ENCODE measurements around the gene PTGES2. TPM values are rescaled to one million over a fixed set of nuclear protein-coding genes. Genes with fewer than 3 reads are reported as not detected.
A peak's percentile ranks its signal among the peaks of the same experiment; 100 is the strongest.

The PTGES2 gene
- total and polyA plus RNA-seq, 2 of the 13 experiments (the other 11 are each of a cell fraction or from before 2014, with no cell fraction given) = 63.7 to 79.8 TPM

DNA sequence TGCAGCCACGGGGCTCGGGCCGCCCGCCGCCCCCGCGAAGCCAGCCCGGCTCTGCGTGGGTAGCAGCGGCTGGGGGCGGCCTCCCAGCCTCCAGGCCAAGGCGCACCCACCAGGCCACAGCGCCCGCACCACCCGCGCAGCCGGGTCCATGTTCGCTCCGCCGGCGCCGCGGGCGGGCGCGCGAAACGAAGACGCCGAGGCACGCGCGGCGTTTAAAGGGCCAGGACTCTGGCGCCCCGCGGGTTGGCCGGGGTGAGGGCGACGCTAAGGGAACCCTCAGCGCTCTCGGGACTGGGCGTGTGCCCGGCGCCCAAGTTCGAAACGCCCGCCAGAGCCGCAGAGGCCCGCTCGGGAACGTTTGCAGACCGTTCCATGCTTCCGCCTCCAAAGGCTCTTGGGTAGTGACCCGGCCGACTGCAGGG, at the start of gene PTGES2 (continued):
- TF ChIP-seq, protein P1, sequence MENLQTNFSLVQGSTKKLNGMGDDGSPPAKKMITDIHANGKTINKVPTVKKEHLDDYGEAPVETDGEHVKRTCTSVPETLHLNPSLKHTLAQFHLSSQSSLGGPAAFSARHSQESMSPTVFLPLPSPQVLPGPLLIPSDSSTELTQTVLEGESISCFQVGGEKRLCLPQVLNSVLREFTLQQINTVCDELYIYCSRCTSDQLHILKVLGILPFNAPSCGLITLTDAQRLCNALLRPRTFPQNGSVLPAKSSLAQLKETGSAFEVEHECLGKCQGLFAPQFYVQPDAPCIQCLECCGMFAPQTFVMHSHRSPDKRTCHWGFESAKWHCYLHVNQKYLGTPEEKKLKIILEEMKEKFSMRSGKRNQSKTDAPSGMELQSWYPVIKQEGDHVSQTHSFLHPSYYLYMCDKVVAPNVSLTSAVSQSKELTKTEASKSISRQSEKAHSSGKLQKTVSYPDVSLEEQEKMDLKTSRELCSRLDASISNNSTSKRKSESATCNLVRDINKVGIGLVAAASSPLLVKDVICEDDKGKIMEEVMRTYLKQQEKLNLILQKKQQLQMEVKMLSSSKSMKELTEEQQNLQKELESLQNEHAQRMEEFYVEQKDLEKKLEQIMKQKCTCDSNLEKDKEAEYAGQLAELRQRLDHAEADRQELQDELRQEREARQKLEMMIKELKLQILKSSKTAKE (CRISPR knock-in tag; IDR thresholded peaks at IDR 0.05; ENCODE audit: borderline replicate concordance) = no peak
- TF ChIP-seq ZNF546 (CRISPR knock-in tag; conservative IDR thresholded peaks at IDR 0.05) (peak; percentile 71; the same call in 1 of the 2 replicates), EHMT2 (IDR thresholded peaks at IDR 0.05; ENCODE audit: borderline replicate concordance, low read depth, low read length) (no peak), ZNF234 (CRISPR knock-in tag; conservative IDR thresholded peaks at IDR 0.05) (no peak), FOXJ3 (CRISPR knock-in tag; IDR thresholded peaks at IDR 0.05; ENCODE audit: borderline replicate concordance) (no peak), ZNF143 (CRISPR knock-in tag; IDR thresholded peaks at IDR 0.05) (no peak), KLF6 (CRISPR knock-in tag; IDR thresholded peaks at IDR 0.05) (no peak), ZNF501 (CRISPR knock-in tag; IDR thresholded peaks at IDR 0.05) (no peak), SRSF1 (optimal IDR thresholded peaks at IDR 0.05; ENCODE audit: low read depth, low read length) (peak; percentile 62), ARNT (IDR thresholded peaks at IDR 0.05) (no peak), ZNF709 (CRISPR knock-in tag; IDR thresholded peaks at IDR 0.05) (0 out of 2 replicates have a peak, but pooled peaks have one; percentile 54), MATR3 (CRISPR knock-in tag; IDR thresholded peaks at IDR 0.05) (no peak), ZNF747 (CRISPR knock-in tag; IDR thresholded peaks at IDR 0.05; ENCODE audit: borderline replicate concordance) (peak; percentile 86; the same call in 1 of the 2 replicates), ZMYM2 (CRISPR knock-in tag; IDR thresholded peaks at IDR 0.05) (no peak)
- TF ChIP-seq, protein P2, sequence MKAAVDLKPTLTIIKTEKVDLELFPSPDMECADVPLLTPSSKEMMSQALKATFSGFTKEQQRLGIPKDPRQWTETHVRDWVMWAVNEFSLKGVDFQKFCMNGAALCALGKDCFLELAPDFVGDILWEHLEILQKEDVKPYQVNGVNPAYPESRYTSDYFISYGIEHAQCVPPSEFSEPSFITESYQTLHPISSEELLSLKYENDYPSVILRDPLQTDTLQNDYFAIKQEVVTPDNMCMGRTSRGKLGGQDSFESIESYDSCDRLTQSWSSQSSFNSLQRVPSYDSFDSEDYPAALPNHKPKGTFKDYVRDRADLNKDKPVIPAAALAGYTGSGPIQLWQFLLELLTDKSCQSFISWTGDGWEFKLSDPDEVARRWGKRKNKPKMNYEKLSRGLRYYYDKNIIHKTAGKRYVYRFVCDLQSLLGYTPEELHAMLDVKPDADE (CRISPR knock-in tag; IDR thresholded peaks at IDR 0.05) = no peak
- TF ChIP-seq, protein P3, sequence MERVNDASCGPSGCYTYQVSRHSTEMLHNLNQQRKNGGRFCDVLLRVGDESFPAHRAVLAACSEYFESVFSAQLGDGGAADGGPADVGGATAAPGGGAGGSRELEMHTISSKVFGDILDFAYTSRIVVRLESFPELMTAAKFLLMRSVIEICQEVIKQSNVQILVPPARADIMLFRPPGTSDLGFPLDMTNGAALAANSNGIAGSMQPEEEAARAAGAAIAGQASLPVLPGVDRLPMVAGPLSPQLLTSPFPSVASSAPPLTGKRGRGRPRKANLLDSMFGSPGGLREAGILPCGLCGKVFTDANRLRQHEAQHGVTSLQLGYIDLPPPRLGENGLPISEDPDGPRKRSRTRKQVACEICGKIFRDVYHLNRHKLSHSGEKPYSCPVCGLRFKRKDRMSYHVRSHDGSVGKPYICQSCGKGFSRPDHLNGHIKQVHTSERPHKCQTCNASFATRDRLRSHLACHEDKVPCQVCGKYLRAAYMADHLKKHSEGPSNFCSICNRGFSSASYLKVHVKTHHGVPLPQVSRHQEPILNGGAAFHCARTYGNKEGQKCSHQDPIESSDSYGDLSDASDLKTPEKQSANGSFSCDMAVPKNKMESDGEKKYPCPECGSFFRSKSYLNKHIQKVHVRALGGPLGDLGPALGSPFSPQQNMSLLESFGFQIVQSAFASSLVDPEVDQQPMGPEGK (CRISPR knock-in tag; IDR thresholded peaks at IDR 0.05) = peak; percentile 17
- TF ChIP-seq, protein P4, sequence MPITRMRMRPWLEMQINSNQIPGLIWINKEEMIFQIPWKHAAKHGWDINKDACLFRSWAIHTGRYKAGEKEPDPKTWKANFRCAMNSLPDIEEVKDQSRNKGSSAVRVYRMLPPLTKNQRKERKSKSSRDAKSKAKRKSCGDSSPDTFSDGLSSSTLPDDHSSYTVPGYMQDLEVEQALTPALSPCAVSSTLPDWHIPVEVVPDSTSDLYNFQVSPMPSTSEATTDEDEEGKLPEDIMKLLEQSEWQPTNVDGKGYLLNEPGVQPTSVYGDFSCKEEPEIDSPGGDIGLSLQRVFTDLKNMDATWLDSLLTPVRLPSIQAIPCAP (CRISPR knock-in tag; IDR thresholded peaks at IDR 0.05; ENCODE audit: low read depth) = no peak
- TF ChIP-seq, protein P5, sequence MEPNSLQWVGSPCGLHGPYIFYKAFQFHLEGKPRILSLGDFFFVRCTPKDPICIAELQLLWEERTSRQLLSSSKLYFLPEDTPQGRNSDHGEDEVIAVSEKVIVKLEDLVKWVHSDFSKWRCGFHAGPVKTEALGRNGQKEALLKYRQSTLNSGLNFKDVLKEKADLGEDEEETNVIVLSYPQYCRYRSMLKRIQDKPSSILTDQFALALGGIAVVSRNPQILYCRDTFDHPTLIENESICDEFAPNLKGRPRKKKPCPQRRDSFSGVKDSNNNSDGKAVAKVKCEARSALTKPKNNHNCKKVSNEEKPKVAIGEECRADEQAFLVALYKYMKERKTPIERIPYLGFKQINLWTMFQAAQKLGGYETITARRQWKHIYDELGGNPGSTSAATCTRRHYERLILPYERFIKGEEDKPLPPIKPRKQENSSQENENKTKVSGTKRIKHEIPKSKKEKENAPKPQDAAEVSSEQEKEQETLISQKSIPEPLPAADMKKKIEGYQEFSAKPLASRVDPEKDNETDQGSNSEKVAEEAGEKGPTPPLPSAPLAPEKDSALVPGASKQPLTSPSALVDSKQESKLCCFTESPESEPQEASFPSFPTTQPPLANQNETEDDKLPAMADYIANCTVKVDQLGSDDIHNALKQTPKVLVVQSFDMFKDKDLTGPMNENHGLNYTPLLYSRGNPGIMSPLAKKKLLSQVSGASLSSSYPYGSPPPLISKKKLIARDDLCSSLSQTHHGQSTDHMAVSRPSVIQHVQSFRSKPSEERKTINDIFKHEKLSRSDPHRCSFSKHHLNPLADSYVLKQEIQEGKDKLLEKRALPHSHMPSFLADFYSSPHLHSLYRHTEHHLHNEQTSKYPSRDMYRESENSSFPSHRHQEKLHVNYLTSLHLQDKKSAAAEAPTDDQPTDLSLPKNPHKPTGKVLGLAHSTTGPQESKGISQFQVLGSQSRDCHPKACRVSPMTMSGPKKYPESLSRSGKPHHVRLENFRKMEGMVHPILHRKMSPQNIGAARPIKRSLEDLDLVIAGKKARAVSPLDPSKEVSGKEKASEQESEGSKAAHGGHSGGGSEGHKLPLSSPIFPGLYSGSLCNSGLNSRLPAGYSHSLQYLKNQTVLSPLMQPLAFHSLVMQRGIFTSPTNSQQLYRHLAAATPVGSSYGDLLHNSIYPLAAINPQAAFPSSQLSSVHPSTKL (CRISPR knock-in tag; IDR thresholded peaks at IDR 0.05) = 0 out of 2 replicates have a peak, but pooled peaks have one; percentile 6
- TF ChIP-seq, protein P6, sequence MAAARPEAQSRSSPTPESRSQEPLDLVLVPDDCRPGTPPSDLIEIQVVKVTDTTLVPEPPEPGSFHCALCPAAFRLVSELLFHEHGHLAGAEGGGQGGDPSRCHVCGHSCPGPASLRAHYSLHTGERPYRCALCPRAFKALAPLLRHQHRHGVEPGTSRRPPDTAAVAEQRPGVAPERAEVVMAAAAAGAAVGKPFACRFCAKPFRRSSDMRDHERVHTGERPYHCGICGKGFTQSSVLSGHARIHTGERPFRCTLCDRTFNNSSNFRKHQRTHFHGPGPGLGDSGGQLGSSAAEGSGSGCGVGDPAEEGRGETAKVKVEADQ (CRISPR knock-in tag; IDR thresholded peaks at IDR 0.05; ENCODE audit: borderline replicate concordance) = peak; percentile 51; the same call in 1 of the 2 replicates
